Right cardiac atrium (tissue), 5 donors: ENCODE data around the gene ULK1. TPM values are rescaled to one million over a fixed set of nuclear protein-coding genes. Genes with fewer than 3 reads are reported as not detected.

Experiments
- ATAC-seq, 2 donors: fragments of 200-7000 bp; cut with Tn5 transposase; one replicate each; pipeline versions ENCODE4 v1.8.0 to v1.9.1; 2020; ENCODE audit warnings: moderate library complexity in 2 of 2, mild to moderate bottlenecking in 1 of 2
- DNase-seq, 3 donors: peaks; one replicate each; pipeline ENCODE4 v3.0.0-alpha.2; 2020
- H3K27ac ChIP-seq: one replicate; pipeline ENCODE4 v1.5.1; 2013; ENCODE audit warnings: mild to moderate bottlenecking, low read length, control low read depth, moderate library complexity
- H3K27me3 ChIP-seq: one replicate; pipeline ENCODE4 v1.6.1; 2013; ENCODE audit not compliant: control insufficient read depth, insufficient read depth
- H3K4me1 ChIP-seq: one replicate; pipeline ENCODE4 v1.6.1; 2013; ENCODE audit warnings: low read length; ENCODE audit not compliant: control insufficient read depth, insufficient read depth
- H3K4me3 ChIP-seq: one replicate; pipeline ENCODE4 v1.5.1; 2013; ENCODE audit warnings: low read length, control low read depth
- H3K9me3 ChIP-seq: one replicate; pipeline ENCODE4 v1.6.1; 2013; ENCODE audit warnings: low read length; ENCODE audit not compliant: control insufficient read depth
- WGBS: extraction: QIAGEN DNeasy Blood & Tissue Kit; methylation state at CpG from one replicate; pipeline ENCODE4 v1.1.7; 2013; 5-methylcytosine and 5-hydroxymethylcytosine counted together
- intact Hi-C, 4 donors: fragments of 100-400 bp; cut with DNase I; formaldehyde crosslinking; loops; one replicate each; pipeline versions ENCODE4 v1.11.0 to v1.14.0; 2022 to 2023
- polyA plus RNA-seq: library from polyadenylated mRNA; stranded (reverse); fragments of 200-250 nt; gene quantifications from one replicate; pipeline ENCODE4 v1.2.3, GENCODE V29; 2013
- total RNA-seq, 4 donors: library from RNA; stranded (reverse); fragmentation: NEBNext Ultra II Directional; extraction: Animal tissue kit (Norgen Biotek cat#: 25700); gene quantifications; one replicate each; pipeline ENCODE4 v1.2.1, GENCODE V29; 2021
- donor health status: healthy with polysubstance abuse.
- donor health status: DM: no; HTN: yes; CAD: no.
- donor health status: DM: no; HTN: no; CAD: no.
- donor health status: DM: no; HTN: yes; CAD: no; lungs with severe emphysema.
- donor health status: DM: yes; HTN: yes; CAD: no.

ULK1 gene
- total and polyA plus RNA-seq, 5 donors = 29.4 to 51.3 (median 47.8) TPM

DNA sequence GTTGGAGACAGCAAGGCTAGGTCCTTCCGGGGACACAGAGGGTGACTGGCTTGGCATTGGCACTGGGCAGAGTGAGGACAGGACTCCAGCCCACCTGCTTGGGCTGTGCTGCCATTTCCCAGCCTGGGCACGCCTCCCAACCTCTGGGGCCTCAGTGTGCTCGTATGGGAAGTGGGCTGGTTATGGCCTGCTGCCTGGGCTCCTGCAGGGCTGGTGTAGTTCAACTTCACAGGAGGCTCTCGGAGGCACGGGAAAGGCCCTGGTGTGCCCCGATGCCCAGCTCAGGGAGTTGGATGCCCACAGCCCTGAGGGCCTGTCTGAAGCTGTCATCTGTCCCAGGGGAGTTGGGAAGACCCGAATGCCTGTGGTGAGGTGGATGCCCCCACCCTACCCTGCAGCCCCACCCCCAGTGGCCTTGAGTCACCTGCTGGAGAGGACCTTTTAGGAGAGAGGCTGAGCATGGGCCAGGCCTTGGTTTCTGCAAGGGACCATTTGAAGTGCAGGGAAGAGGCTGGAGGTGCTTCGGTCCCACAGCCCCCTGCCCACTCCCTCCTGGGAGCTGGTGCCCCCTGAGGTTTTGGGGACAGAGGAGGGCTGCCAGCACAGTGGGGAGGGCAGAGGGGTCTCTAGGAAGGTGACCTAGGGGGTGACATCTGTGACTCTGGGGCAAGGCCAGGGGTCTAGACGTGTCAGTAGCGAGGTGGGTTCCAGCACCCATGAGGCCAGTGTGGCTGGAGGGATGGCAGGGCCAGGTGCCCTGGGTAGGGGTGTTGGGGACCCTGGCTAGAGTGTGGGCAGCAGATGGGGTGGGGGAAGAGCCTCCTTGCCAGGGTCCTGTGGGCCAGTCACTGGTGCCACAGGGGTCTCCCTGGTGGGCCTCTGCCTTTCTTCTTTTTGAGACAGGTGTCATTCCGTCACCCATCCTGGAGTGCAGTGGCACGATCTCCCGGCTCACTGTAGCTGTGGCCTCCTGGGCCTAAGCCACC, 9.1 kb downstream of the ULK1 start:
- Histone ChIP-seq H3K9me3 (no peaks in the 10 kb centered on the region), H3K4me1 (peaks cover 6% of the 10 kb centered on the region), H3K27me3 (no peaks in the 10 kb centered on the region), H3K27ac (no peak overlapping the region), H3K4me3 (no peak overlapping the region)
- ATAC-seq = peak in 1 of 2 donors; percentile 2
- WGBS = 82% methylated on average over 13 of the region's 13 CpGs
- intact Hi-C loops = no loop called here
- peak; percentile 14 to 38 (median 36) for DNase-seq

DNA sequence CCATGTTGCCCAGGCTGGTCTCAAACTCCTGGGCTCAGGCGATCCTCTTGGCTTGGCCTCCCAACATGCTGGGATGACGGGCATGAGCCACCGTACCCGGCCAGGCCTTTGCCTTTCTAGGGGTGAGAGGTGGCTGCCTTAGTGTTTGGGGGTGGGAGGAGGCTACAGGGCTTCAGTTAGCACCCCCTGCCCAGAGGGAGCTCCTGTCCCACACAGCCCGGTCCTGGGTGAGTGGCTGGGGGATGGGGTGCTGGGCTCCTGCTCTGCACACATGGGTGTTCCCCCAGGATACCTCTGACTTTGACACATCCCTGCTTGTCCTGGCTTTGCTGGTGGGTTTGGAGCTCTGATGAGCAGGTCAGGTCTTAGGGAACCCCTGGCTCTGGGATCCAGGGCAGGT, 9.9 kb downstream of the ULK1 start:
- Histone ChIP-seq H3K27me3 (no peaks in the 10 kb centered on the region), H3K4me1 (peaks cover 6% of the 10 kb centered on the region), H3K4me3 (no peak overlapping the region), H3K27ac (no peak overlapping the region), H3K9me3 (no peaks in the 10 kb centered on the region)
- intact Hi-C loops = no loop called here
- WGBS = 92% methylated on average over 5 of the region's 5 CpGs
- DNase-seq = peak in 1 of 3 donors; percentile 37
- no peak for ATAC-seq

DNA sequence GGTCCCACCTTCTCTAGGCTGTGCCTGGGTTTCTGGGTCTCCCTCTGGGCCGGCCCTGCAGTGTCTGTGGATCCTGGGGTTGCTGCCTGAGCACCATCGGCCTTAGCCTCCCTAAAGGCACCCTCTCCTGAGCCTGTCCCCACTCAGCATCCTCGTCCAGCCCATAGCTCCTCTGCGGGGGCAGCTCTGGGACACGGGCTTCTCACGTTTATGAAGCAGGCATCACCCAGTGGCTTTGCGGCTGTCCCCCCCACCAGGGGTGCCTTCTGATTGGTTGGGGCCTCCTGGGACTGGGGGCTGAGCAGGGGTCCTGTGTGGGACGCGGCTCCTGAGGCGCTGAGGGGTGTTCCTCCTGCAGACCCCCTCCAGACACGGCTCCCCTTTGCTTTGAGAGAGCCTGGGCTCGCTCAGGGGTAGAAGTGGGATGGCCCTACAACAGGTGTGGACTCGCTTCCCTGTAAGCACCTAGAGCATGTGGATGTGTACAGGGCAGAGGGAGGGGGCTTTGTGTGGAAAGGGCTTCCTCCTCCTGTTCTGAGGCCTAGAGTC, 10.7 kb downstream of the ULK1 start:
- peak in 2 of 3 donors; percentile 29 to 35 for DNase-seq
- intact Hi-C loops = no loop called here
- no peak overlapping the region for H3K27ac ChIP-seq

DNA sequence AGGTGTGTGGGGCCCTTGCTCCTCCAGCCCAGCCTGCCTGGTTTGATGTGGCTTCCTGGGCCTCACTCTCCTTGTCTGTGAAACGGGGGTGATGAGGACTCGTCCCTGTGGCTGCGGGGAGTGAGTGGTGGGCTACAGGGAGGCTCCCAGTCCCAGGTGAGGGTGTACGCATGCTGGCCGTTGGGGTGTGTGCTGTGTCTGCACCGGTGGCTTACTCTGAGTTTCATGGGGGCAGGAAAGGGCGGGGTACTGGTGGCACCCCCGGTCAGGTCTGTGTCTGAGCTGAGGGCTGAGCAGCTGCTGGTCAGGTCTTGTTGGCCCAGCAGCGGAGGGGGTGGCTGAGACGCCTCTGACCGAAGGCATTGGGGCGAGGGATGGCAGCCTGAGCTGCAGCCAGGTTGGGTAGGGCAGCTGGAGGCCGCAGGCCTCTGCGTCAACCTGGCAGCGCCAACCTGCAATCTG, 11.2 kb downstream of the ULK1 start:
- intact Hi-C loops = no loop called here
- Histone ChIP-seq H3K9me3 (no peaks in the 10 kb centered on the region), H3K27ac (no peak overlapping the region), H3K4me1 (peaks cover 6% of the 10 kb centered on the region), H3K27me3 (no peaks in the 10 kb centered on the region), H3K4me3 (no peak overlapping the region)
- ATAC-seq (no peak), DNase-seq (peak; percentile 18 to 53 (median 22))
- WGBS = 94% methylated on average over 15 of the region's 15 CpGs

More for the DNA sequence above, 10.7 kb downstream of the ULK1 start:
- Histone ChIP-seq H3K27me3 (no peaks in the 10 kb centered on the region), H3K4me1 (peaks cover 6% of the 10 kb centered on the region), H3K4me3 (no peak overlapping the region), H3K9me3 (no peaks in the 10 kb centered on the region)
- 92% methylated on average over 13 of the region's 13 CpGs for WGBS
- no peak for ATAC-seq

DNA sequence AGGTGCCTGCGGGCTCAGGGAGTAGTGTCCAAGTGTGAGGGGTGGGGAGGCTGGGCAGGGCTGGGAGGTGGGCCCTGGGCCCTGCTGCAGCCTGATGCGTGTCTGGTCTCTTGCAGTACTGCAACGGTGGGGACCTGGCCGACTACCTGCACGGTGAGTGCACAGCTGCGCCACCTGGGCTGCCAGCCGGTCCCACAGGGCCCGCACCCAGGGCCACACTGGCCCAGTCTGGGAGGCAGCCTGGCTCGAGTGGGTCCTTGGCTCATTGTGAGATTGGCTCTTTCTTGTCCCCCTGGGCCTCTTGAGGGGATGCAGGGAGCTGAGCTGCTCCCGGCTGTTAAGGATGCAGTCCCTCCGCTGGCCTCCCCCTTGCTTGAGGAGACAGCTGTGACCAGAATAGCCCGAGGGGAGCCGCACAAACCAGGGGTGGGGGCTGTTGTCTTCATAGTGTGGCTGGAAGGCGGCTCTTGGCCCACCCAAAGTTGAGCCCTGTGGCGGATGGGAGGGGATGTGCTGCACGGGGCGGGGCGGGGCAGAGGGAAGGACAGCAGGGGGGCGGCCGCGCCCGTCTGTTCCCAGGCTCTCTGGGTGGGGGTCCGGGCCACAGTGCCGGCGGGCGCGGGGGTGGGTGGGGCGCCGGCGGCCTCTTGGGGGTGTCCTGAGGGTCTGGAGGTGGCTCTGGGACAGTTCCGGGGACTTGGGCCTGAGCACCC, 13.1 kb downstream of the ULK1 start:
- no peaks in the 10 kb centered on the region for H3K27me3 ChIP-seq
- intact Hi-C loops = no loop called here
- H3K27ac ChIP-seq = no peak overlapping the region
- H3K4me3 ChIP-seq = no peak overlapping the region
- ATAC-seq (no peak), DNase-seq (peak in 2 of 3 donors; percentile 39 to 53)
- H3K9me3 ChIP-seq = no peaks in the 10 kb centered on the region
- 93% methylated on average over 31 of the region's 31 CpGs for WGBS
- H3K4me1 ChIP-seq = peaks cover 1% of the 10 kb centered on the region

DNA sequence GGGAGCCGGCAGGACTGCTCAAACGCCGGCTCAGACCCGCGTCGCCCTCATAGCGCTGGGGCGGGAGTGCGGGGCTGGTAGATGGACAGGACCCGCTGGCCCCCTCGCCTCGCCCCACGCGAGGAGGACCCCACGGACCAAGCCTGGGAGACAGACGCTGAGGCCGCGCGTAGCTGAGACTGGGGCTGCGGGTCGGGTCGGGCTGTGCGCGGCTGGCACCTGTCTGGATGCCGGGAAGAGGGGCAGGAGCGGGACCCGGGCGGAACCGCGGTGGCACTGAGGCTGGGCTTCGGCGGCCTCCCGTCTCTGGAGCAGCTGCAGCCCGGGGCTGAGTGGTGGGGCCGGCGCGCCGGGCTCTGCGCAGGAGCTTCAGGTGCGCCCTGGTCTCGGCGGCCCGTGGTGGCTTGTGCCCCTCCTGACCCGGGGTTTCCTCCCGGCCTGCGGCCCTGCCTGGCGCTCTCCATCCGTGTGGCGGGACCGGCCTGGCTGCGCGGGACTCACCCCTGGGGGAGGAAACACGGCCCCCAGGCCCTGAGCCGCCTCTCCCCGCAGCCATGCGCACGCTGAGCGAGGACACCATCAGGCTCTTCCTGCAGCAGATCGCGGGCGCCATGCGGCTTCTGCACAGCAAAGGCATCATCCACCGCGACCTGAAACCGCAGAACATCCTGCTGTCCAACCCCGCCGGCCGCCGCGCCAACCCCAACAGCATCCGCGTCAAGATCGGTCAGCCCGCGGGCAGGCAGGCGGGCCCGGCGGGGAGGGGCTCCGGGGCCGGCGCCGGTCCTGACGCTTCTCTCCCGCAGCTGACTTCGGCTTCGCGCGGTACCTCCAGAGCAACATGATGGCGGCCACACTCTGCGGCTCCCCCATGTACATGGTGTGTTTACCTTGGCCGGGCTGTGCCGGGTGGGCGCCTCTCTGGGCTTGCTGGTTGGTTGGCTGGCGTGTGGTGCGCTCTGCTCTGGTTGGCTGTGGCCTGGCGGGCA, 14.0 kb downstream of the ULK1 start:
- ATAC-seq (no peak), DNase-seq (peak in 2 of 3 donors; percentile 54 to 68)
- no peaks in the 10 kb centered on the region for H3K9me3 ChIP-seq
- H3K4me1 ChIP-seq = peaks cover 2% of the 10 kb centered on the region
- no peak overlapping the region for H3K27ac ChIP-seq
- H3K27me3 ChIP-seq = no peaks in the 10 kb centered on the region
- 96% methylated on average over 96 of the region's 96 CpGs for WGBS
- H3K4me3 ChIP-seq = no peak overlapping the region
- intact Hi-C loops = no loop called here

DNA sequence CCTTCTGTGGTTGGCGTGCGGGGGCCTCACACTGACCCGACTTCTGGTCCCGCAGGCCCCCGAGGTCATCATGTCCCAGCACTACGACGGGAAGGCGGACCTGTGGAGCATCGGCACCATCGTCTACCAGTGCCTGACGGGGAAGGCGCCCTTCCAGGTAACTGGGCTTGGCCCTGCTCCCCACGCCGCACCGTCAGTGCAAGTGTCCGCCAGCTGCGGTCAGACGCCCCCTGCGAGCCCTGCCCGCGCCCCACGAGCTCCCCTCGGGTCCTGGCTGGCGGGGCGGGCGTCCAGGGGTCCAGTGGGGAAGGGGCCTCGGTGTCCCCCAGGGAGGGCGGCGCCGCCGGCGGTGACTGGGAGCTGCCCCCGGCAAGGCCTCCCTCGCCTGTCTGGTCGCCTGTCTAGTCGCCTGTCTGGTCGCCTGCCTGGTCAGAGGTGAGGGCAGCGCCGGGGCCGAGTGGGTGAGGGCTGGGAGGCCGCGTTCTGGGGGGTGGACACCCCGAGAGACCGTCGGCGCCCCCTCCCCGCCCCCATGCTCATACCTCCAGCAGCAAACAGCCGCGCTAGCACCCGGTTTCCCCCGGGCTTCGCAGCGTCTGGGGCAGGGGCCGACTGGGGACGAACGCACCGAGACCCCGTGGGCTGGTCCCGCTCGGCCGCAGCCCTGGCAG, 14.8 kb downstream of the ULK1 start:
- DNase-seq = peak in 2 of 3 donors; percentile 56 to 71

DNA sequence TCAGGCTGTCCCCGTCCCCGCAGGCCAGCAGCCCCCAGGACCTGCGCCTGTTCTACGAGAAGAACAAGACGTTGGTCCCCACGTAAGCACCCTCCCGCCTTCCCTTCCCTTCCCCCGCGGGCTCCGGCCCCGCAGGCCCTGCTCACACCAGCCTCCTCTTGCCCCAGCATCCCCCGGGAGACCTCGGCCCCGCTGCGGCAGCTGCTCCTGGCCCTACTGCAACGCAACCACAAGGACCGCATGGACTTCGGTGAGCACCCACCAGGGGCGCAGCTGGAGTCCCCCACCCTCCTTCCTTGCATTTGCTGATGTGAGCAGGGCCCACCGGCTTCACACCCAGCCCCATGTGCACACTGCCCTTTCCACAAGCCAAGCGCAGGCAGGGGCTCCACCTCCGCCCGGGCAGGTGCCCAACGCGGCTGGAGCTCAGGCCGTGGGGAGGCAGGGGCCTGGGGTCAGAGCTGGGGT, 15.4 kb downstream of the ULK1 start:
- DNase-seq = peak in 1 of 3 donors; percentile 26
- ATAC-seq = no peak
- 93% methylated on average over 26 of the region's 26 CpGs for WGBS
- intact Hi-C loops = no loop called here
- Histone ChIP-seq H3K4me3 (no peak overlapping the region), H3K9me3 (no peaks in the 10 kb centered on the region), H3K27ac (no peak overlapping the region), H3K27me3 (no peaks in the 10 kb centered on the region), H3K4me1 (peaks cover 2% of the 10 kb centered on the region)

More for the DNA sequence above, 14.8 kb downstream of the ULK1 start:
- H3K9me3 ChIP-seq = no peaks in the 10 kb centered on the region
- no peak overlapping the region for H3K27ac ChIP-seq
- WGBS = 95% methylated on average over 61 of the region's 61 CpGs
- peaks cover 2% of the 10 kb centered on the region for H3K4me1 ChIP-seq
- intact Hi-C loops = no loop called here
- H3K27me3 ChIP-seq = no peaks in the 10 kb centered on the region
- H3K4me3 ChIP-seq = no peak overlapping the region
- no peak for ATAC-seq

DNA sequence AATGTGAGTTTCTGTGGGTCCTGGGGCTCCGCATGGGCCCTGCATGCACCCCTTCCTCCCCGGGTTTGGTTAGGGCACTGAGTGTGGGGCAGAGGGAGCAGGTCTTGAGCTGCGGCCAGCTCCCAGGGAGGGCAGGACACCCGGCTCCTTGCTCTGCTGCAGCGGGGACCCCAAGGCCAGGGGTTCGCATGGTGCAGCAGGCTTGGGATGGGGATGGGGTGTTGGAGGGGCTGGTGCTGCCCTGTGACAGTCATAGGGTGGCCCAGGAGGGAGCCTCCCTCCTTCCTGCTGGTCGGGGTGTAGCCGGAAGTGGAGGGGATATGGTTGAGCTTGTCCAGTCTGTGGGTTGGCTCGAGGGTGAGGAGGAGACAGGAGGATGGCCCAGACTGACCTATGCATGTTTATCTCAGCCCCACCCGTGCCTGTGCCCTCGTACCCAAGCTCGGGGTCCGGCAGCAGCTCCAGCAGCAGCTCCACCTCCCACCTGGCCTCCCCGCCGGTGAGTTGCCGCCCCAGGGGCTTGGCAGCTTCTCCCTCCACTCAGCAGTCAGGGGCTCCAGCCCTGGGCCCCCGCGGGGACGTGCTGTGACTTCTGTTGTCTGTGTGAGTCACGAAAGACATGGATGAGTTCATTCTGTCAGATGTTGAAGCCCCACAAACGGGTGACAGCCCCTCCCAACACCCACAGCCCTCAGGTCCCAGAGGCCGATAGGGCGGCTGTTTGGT, 16.0 kb downstream of the ULK1 start:
- intact Hi-C loops = no loop called here
- Histone ChIP-seq H3K27ac (no peak overlapping the region), H3K4me3 (no peak overlapping the region), H3K4me1 (peaks cover 2% of the 10 kb centered on the region), H3K27me3 (no peaks in the 10 kb centered on the region), H3K9me3 (no peaks in the 10 kb centered on the region)
- 81% methylated on average over 23 of the region's 23 CpGs for WGBS
- DNase-seq = peak in 2 of 3 donors; percentile 42 to 44
- ATAC-seq = no peak
